Transverse colon (tissue), 1 donor: ENCODE results near the gene AQP9.

ENCODE experiments used
- EP300 ChIP-seq: sonication (generic); formaldehyde crosslinking; IDR thresholded peaks from one replicate; pipeline ENCODE4 v1.6.1; 2017; ENCODE audit warnings: antibody characterized with exemption, low read depth
- POLR2A ChIP-seq: fragments of 450-650 bp; IDR thresholded peaks from one replicate; pipeline ENCODE4 v1.6.1; 2016; ENCODE audit warnings: antibody characterized with exemption, mild to moderate bottlenecking, moderate library complexity

DNA sequence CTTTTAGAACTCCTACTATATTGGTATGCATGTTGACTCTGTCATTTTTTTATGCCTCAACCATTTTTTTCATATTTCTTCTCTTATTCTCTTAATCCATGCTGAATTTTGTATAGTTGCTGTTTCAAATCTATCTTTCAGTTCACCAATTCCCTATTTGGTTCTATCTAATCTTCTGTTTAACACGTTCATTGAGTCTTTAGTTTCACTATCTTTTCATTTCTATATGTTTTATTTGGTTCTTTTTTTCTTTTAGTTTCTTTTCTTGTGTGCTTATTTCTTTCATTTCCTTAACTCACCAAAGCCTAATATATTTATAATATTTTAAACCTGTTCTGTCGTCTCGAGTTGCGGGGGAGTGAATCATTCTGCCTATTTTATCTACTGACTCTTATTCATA is 8.0 kb downstream of the AQP9 start:
- TF ChIP-seq EP300, result no peak
- TF ChIP-seq POLR2A, result no peak
